IMR-90 (cell line): Measurements from ENCODE around the gene HYAL1. TPM values are rescaled to one million over a fixed set of nuclear protein-coding genes. Genes with fewer than 3 reads are reported as not detected.

Experiments used
- ATAC-seq: fragments of 200-7000 bp; cut with Tn5 transposase; 2 replicates; pipeline ENCODE4 v1.9.1; 2020; ENCODE audit warnings: low read depth, mild to moderate bottlenecking, moderate library complexity
- BruUV-seq: library from RNA; stranded (reverse); fragments of 400-500 nt; replicated peaks from 2 replicates; lab custom pipeline; 2021; lab: Mats Ljungman, UMichigan
- CTCF ChIA-PET: fragments of 300-600 bp; formaldehyde crosslinking; extraction: SDS; loops from one replicate; lab custom pipeline; 2021; ENCODE audit warnings: antibody characterized with exemption; lab: Yijun Ruan, JAX
- POLR2A ChIA-PET: fragments of 300-600 bp; sonication (Branson Sonifier 250); formaldehyde crosslinking; loops from one replicate; lab custom pipeline; 2022; ENCODE audit warnings: antibody characterized with exemption; ENCODE audit not compliant: unreplicated experiment; lab: Charles Lee
- DNase-seq: peaks from one replicate; pipeline ENCODE4 v3.0.0; 2013
- H2AFZ ChIP-seq: replicated peaks from 2 replicates; pipeline ENCODE3; 2013; ENCODE audit warnings: low read length, mild to moderate bottlenecking; ENCODE audit not compliant: poor library complexity
- H2AK5ac ChIP-seq: 2 replicates; pipeline ENCODE4 v1.6.1; 2013; ENCODE audit warnings: low read depth, low read length, inconsistent platforms
- H2AK9ac ChIP-seq: replicated peaks from 2 replicates; pipeline ENCODE3; 2013; ENCODE audit warnings: mild to moderate bottlenecking, low read depth, low read length, moderate library complexity; ENCODE audit not compliant: poor library complexity
- H2BK120ac ChIP-seq: 2 replicates; pipeline ENCODE4 v1.6.1; 2013; ENCODE audit warnings: low read depth, low read length, inconsistent platforms
- H2BK15ac ChIP-seq: 3 replicates; pipeline ENCODE4 v1.6.1; 2013; ENCODE audit warnings: low read depth, low read length, inconsistent platforms
- H2BK20ac ChIP-seq: 2 replicates; pipeline ENCODE4 v1.6.1; 2013; ENCODE audit warnings: low read depth, mild to moderate bottlenecking, inconsistent platforms, low read length, moderate library complexity
- H2BK5ac ChIP-seq: 2 replicates; pipeline ENCODE4 v1.6.1; 2013; ENCODE audit warnings: mild to moderate bottlenecking, low read depth, low read length, inconsistent platforms; ENCODE audit not compliant: poor library complexity, severe bottlenecking
- H3K14ac ChIP-seq: replicated peaks from 2 replicates; pipeline ENCODE4 v1.6.1; 2013; ENCODE audit warnings: low read depth, low read length, inconsistent platforms
- H3K18ac ChIP-seq: 2 replicates; pipeline ENCODE4 v1.6.1; 2013; ENCODE audit warnings: low read depth, low read length, control low read depth
- H3K23ac ChIP-seq: 2 replicates; pipeline ENCODE4 v1.6.1; 2013; ENCODE audit warnings: low read depth, low read length, inconsistent platforms
- H3K27ac ChIP-seq: 2 replicates; pipeline ENCODE4 v1.5.1; 2013; ENCODE audit warnings: mild to moderate bottlenecking, control low read depth, low read length; ENCODE audit not compliant: insufficient read depth
- H3K27me3 ChIP-seq: 2 replicates; pipeline ENCODE4 v1.6.1; 2013; ENCODE audit warnings: low read length; ENCODE audit not compliant: control insufficient read depth, insufficient read depth
- H3K36me3 ChIP-seq: 2 replicates; pipeline ENCODE4 v1.6.1; 2013; ENCODE audit warnings: low read length, mixed read lengths; ENCODE audit not compliant: control insufficient read depth, insufficient read depth
- H3K4ac ChIP-seq: 2 replicates; pipeline ENCODE4 v1.6.1; 2013; ENCODE audit warnings: low read depth, low read length, inconsistent platforms
- H3K4me1 ChIP-seq: 2 replicates; pipeline ENCODE4 v1.6.1; 2013; ENCODE audit warnings: low read length, mixed read lengths; ENCODE audit not compliant: control insufficient read depth, insufficient read depth
- H3K4me2 ChIP-seq: 2 replicates; pipeline ENCODE4 v1.6.1; 2013; ENCODE audit warnings: low read depth, mild to moderate bottlenecking, control low read depth, low read length, moderate library complexity
- H3K4me3 ChIP-seq: 2 replicates; pipeline ENCODE4 v1.5.1; 2013; ENCODE audit warnings: low read depth, mild to moderate bottlenecking, control low read depth, low read length, moderate library complexity; ENCODE audit not compliant: insufficient read depth
- H3K56ac ChIP-seq: 2 replicates; pipeline ENCODE4 v1.6.1; 2013; ENCODE audit warnings: low read length, inconsistent platforms; ENCODE audit not compliant: insufficient read depth; ENCODE audit errors: extremely low read depth
- H3K79me1 ChIP-seq, 2 experiments: 2 replicates each; pipeline ENCODE4 v1.6.1; 2013; ENCODE audit warnings: low read length in 2 of 2, inconsistent platforms in 1 of 2, low read depth in 1 of 2
- H3K9ac ChIP-seq: 2 replicates; pipeline ENCODE4 v1.6.1; 2013; ENCODE audit warnings: low read depth, low read length, control low read depth
- H3K9me1 ChIP-seq: 2 replicates; pipeline ENCODE4 v1.6.1; 2013; ENCODE audit warnings: low read length, inconsistent platforms; ENCODE audit not compliant: insufficient read depth
- H3K9me3 ChIP-seq: 2 replicates; pipeline ENCODE4 v1.6.1; 2013; ENCODE audit warnings: low read length; ENCODE audit not compliant: control insufficient read depth, insufficient read depth
- H4K20me1 ChIP-seq: 2 replicates; pipeline ENCODE4 v1.6.1; 2013; ENCODE audit warnings: low read length, inconsistent platforms; ENCODE audit not compliant: insufficient read depth
- H4K5ac ChIP-seq: 2 replicates; pipeline ENCODE4 v1.6.1; 2013; ENCODE audit warnings: mild to moderate bottlenecking, low read depth, low read length, control low read depth
- H4K8ac ChIP-seq, 2 experiments: 2 replicates each; pipeline ENCODE4 v1.6.1; 2013; ENCODE audit warnings: low read depth in 2 of 2, low read length in 2 of 2, control low read depth in 1 of 2, inconsistent platforms in 1 of 2
- H4K91ac ChIP-seq: 2 replicates; pipeline ENCODE4 v1.6.1; 2013; ENCODE audit warnings: low read depth, low read length, inconsistent platforms; ENCODE audit not compliant: insufficient read depth
- BHLHE40 ChIP-seq: fragments of 150-350 bp; IDR thresholded peaks from 2 replicates; pipeline ENCODE4 v1.6.1; 2016; ENCODE audit warnings: mild to moderate bottlenecking, low read depth, low read length
- CEBPB ChIP-seq: IDR thresholded peaks from 2 replicates; pipeline ENCODE4 v1.6.1; 2012; ENCODE audit warnings: low read depth, low read length, improper control_type of control experiment
- CHD1 ChIP-seq: IDR thresholded peaks from 2 replicates; pipeline ENCODE4 v1.6.1; 2012; ENCODE audit warnings: low read depth, low read length, improper control_type of control experiment
- ELK1 ChIP-seq: fragments of 150-350 bp; IDR thresholded peaks from 2 replicates; pipeline ENCODE4 v1.6.1; 2016; ENCODE audit warnings: low read depth, mild to moderate bottlenecking, low read length, moderate library complexity, borderline replicate concordance
- FOS ChIP-seq: fragments of 150-350 bp; IDR thresholded peaks from 2 replicates; pipeline ENCODE4 v1.6.1; 2016; ENCODE audit warnings: low read depth, low read length
- MAFK ChIP-seq: IDR thresholded peaks from 2 replicates; pipeline ENCODE4 v1.6.1; 2012; ENCODE audit warnings: low read depth, low read length, improper control_type of control experiment
- MXI1 ChIP-seq: IDR thresholded peaks from 2 replicates; pipeline ENCODE4 v1.6.1; 2012; ENCODE audit warnings: low read depth, mild to moderate bottlenecking, low read length, moderate library complexity, borderline replicate concordance
- NFE2L2 ChIP-seq: fragments of 150-350 bp; IDR thresholded peaks from 2 replicates; pipeline ENCODE4 v1.6.1; 2016; ENCODE audit warnings: low read depth, mild to moderate bottlenecking, low read length
- POLR2A ChIP-seq: IDR thresholded peaks from 2 replicates; pipeline ENCODE4 v1.6.1; 2012; ENCODE audit warnings: mild to moderate bottlenecking, low read depth, low read length
- RAD21 ChIP-seq: IDR thresholded peaks from 2 replicates; pipeline ENCODE4 v1.6.1; 2012; ENCODE audit warnings: low read length, improper control_type of control experiment
- RCOR1 ChIP-seq: IDR thresholded peaks from 2 replicates; pipeline ENCODE4 v1.6.1; 2012; ENCODE audit warnings: mild to moderate bottlenecking, low read length, improper control_type of control experiment; ENCODE audit not compliant: insufficient replicate concordance
- SMC3 ChIP-seq: fragments of 150-350 bp; IDR thresholded peaks from 2 replicates; pipeline ENCODE4 v1.6.1; 2016; ENCODE audit warnings: low read depth, mild to moderate bottlenecking, antibody characterized with exemption, low read length, moderate library complexity
- USF2 ChIP-seq: fragments of 150-350 bp; IDR thresholded peaks from 2 replicates; pipeline ENCODE4 v1.6.1; 2017; ENCODE audit warnings: mild to moderate bottlenecking, antibody characterized with exemption, low read length, low read depth
- WGBS, 2 experiments: methylation state at CpG; one replicate each; pipeline versions ENCODE4 v1.1.5 to v1.1.7; 2013; ENCODE audit warnings: missing lambda C conversion rate in 2 of 2; ENCODE audit not compliant: insufficient read length in 1 of 2; ENCODE audit errors: extremely low coverage in 2 of 2; 5-methylcytosine and 5-hydroxymethylcytosine counted together
- dilution Hi-C: fragments of 300-500 bp; cut with HindIII; formaldehyde crosslinking; loops from one replicate; pipeline ENCODE4 v1.14.3; 2018; ENCODE audit warnings: low sequenced_read_pairs; ENCODE audit not compliant: unreplicated experiment
- in situ Hi-C: fragments of 300-500 bp; cut with MboI; formaldehyde crosslinking; loops from 3 replicates; pipeline ENCODE4 v1.14.3; 2019; ENCODE audit warnings: low sequenced_read_pairs, inconsistent platforms, mixed read lengths
- intact Hi-C: fragments of 100-400 bp; cut with micrococcal nuclease; formaldehyde crosslinking; loops from 2 replicates; pipeline ENCODE4 v1.10.0; 2022
- polyA plus RNA-seq, 3 experiments: library from polyadenylated mRNA; depleted of rRNA; stranded (reverse); fragments of >200 nt; gene quantifications; 2 replicates each; pipeline ENCODE4 v1.2.3, GENCODE V29; 2012; ENCODE audit warnings: low replicate concordance in 1 of 3
- total RNA-seq: library from RNA; depleted of rRNA; stranded (reverse); fragments of >200 nt; gene quantifications from 2 replicates; pipeline ENCODE4 v1.2.3, GENCODE V29; 2012

HYAL1 gene
- total and polyA plus RNA-seq, 2 of the 4 experiments (the other 2 are of a cell fraction), result 0.32 to 0.36 TPM

DNA sequence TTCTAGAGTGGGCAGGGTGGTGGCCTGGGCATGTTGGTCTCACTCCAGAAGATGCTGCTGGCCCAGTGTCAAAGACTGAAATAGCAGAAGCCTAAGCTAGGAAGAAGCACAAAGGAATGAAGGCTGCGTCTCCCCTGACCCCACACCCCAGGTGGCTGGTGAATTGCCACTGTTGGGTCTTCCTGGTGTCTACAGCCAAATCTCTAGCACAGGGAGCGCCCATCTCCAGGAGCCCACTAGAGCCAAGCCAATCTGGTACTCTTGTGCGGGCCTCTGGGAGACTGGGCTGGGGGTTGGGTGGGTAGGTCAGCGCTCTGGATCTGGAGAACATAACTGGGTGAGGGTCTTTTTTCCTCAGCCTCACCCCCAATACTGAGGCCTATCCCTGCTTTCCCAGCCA lies 23.8 kb upstream of the HYAL1 start:
- intact Hi-C loops, result no loop called here
- ChIA-PET POLR2A (no interaction called here), CTCF (interaction anchor here (1.4 kb wide), 1 partner anchor 132 kb away, joined by 3 read pairs; no protein-coding TSS in a partner anchor)
- Histone ChIP-seq H2BK120ac (no peak overlapping the region), H2BK5ac (no peak overlapping the region), H3K4me3 (peak overlapping the region; percentile 67), H4K91ac (no peak overlapping the region), H3K18ac (no peak overlapping the region), H3K14ac (no peak overlapping the region), H3K36me3 (peaks cover 31% of the 10 kb centered on the region), H3K4ac (peak overlapping the region; percentile 27; the same call in 1 of the 2 replicates), H3K23ac (no peak overlapping the region), H3K27me3 (no peaks in the 10 kb centered on the region), H3K9me1 (no peaks in the 10 kb centered on the region), H3K79me1 (peaks cover 32 to 45% of the 10 kb centered on the region in 2 experiments), H2AFZ (no peak overlapping the region), H2AK5ac (peak overlapping the region; percentile 68; the same call in 1 of the 2 replicates), H4K8ac (peak overlapping the region in 1 of 2 experiments; percentile 34; a peak in 1 of 4 replicates), H3K56ac (no peak overlapping the region), H3K9ac (peak overlapping the region; percentile 82; the same call in 1 of the 2 replicates), H4K20me1 (peaks cover 18% of the 10 kb centered on the region), H3K9me3 (no peaks in the 10 kb centered on the region), H2AK9ac (peak overlapping the region; percentile 92), H2BK15ac (no peak overlapping the region), H3K27ac (no peak overlapping the region; the same call in 1 of the 2 replicates), H4K5ac (no peak overlapping the region), H2BK20ac (no peak overlapping the region), H3K4me2 (peak overlapping the region; percentile 99), H3K4me1 (peaks cover 11% of the 10 kb centered on the region)
- no TSS peak for BruUV-seq
- in situ Hi-C loops, result loop anchor here (25.0 kb wide), 3 partner anchors 1060 to 1835 kb away; partner anchors contain the start of genes ABHD14B, GPR62, MANF and PCBP4
- DNase-seq (no peak), ATAC-seq (no peak)
- TF ChIP-seq CEBPB, result no peak
- TF ChIP-seq MAFK, result no peak
- TF ChIP-seq USF2, result no peak
- no peak for TF ChIP-seq NFE2L2
- TF ChIP-seq CHD1, result no peak
- no peak for TF ChIP-seq SMC3
- TF ChIP-seq FOS, result no peak
- no peak for TF ChIP-seq RCOR1
- no peak for TF ChIP-seq MXI1
- no peak for TF ChIP-seq POLR2A
- no peak for TF ChIP-seq RAD21
- no peak for TF ChIP-seq ELK1
- no peak for TF ChIP-seq BHLHE40
- dilution Hi-C loops, result no loop called here
- no CpG with 5 or more reads among the region's 4 CpGs for WGBS, 2 experiments
